Fibroblast of the aortic adventitia (primary cell): ENCODE measurements around the gene NME7. TPM values are rescaled to one million over a fixed set of nuclear protein-coding genes. Genes with fewer than 3 reads are reported as not detected.

ENCODE experiments used
- DNase-seq: peaks from one replicate; pipeline ENCODE4 v3.0.0-alpha.2; 2010; ENCODE audit warnings: low read depth
- H3K4me3 ChIP-seq: 2 replicates; pipeline ENCODE4 v1.5.1; 2011; ENCODE audit warnings: low read depth, mild to moderate bottlenecking, control low read depth, low read length, moderate library complexity
- CTCF ChIP-seq: IDR thresholded peaks from 2 replicates; pipeline ENCODE4 v1.5.1; 2011; ENCODE audit warnings: mild to moderate bottlenecking, low read length, control low read depth, inconsistent platforms; ENCODE audit not compliant: insufficient read depth
- total RNA-seq: library from RNA; depleted of rRNA; stranded (reverse); fragments of >200 nt; gene quantifications from 2 replicates; pipeline ENCODE4 v1.2.3, GENCODE V29; 2012; ENCODE audit warnings: low replicate concordance

Gene NME7
- total RNA-seq, 1 donor = 36.0 TPM

GRCh38 chr1:169143346-169143745, 224.3 kb downstream of the NME7 start:
- no peak overlapping the region for H3K4me3 ChIP-seq
- no peak for DNase-seq

GRCh38 chr1:169142129-169142528, 225.5 kb downstream of the NME7 start:
- TF ChIP-seq CTCF = no peak
- H3K4me3 ChIP-seq = no peak overlapping the region
- no peak for DNase-seq

More at GRCh38 chr1:169143346-169143745, 224.3 kb downstream of the NME7 start:
- no peak for TF ChIP-seq CTCF

- DNase-seq = no peak
- TF ChIP-seq CTCF = no peak
These were observed 226.2 kb downstream of the NME7 start for GRCh38 chr1:169141356-169141755.

GRCh38 chr1:169138866-169139670, 228.5 kb downstream of the NME7 start:
- H3K4me3 ChIP-seq = no peak overlapping the region
- no peak for TF ChIP-seq CTCF
- DNase-seq = no peak

More at GRCh38 chr1:169141356-169141755, 226.2 kb downstream of the NME7 start:
- no peak overlapping the region for H3K4me3 ChIP-seq

- DNase-seq = no peak
- TF ChIP-seq CTCF = no peak
- no peak overlapping the region for H3K4me3 ChIP-seq
These were observed 230.2 kb downstream of the NME7 start for GRCh38 chr1:169137357-169137756.

- no peak overlapping the region for H3K4me3 ChIP-seq
- no peak for TF ChIP-seq CTCF
- peak; percentile 31 for DNase-seq
These were observed 233.6 kb downstream of the NME7 start for GRCh38 chr1:169133801-169134502.
